Measurements from ENCODE around the gene PROZ. TPM values are rescaled to one million over a fixed set of nuclear protein-coding genes. Genes with fewer than 3 reads are reported as not detected.

The PROZ gene
- polyA plus RNA-seq, 1 of the 3 experiments (the other 2 are of a cell fraction): not detected

DNA sequence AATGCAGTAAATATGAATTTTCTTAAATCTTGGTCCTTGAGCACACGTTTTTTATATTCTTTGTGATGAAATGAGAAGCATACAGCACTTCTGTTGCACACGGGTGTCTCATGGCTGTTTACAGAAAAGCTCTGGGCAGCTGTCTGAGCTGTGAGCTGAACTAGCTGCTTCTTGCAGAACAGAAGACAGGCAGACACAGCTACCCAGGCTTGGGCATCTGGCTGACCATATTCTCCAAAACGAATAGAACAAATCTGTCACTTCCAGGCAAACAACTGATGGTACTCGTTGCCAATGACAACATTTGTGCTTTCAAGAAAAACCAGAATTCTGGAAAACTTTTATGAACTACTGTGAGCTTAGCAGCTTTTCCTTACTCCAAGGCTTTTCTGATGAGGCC, 33.8 kb downstream of the PROZ start:
- H3K9me3 ChIP-seq: no peaks in the 10 kb centered on the region
- ChIA-PET CTCF (interaction anchor here (0.9 kb wide), 1 partner anchor 201 kb away, joined by 3 read pairs; no protein-coding TSS in a partner anchor), POLR2A (no interaction called here)
- no peak overlapping the region for H3K4me2 ChIP-seq
- no peak overlapping the region for H3K27ac ChIP-seq (ENCODE audit: low read depth in 2 of 2, low read length in 1 of 2)
- no peaks in the 10 kb centered on the region for H3K27me3 ChIP-seq (ENCODE audit: insufficient read depth)
- peaks cover 0 to 7% of the 10 kb centered on the region in 2 experiments; a peak in 2 of 4 replicates for H3K4me1 ChIP-seq (ENCODE audit: control insufficient read depth in 1 of 2, insufficient read depth in 2 of 2, low read depth in 1 of 2, low read length in 1 of 2)
- peaks cover 50 to 79% of the 10 kb centered on the region in 2 experiments for H3K36me3 ChIP-seq (replicated peaks in 1 of 2; ENCODE audit: control insufficient read depth in 1 of 2, insufficient read depth in 2 of 2, low read length in 1 of 2)
- no peak overlapping the region for H3K9ac ChIP-seq
- H4K20me1 ChIP-seq (ENCODE audit: insufficient read depth): no peaks in the 10 kb centered on the region
- 83% methylated on average over 4 of the region's 4 CpGs for WGBS (ENCODE audit: low lambda C conversion rate)
- DNase-seq: no peak
- TF ChIP-seq EZH2phosphoT487 (IDR thresholded peaks at IDR 0.05; ENCODE audit: borderline replicate concordance, low read depth): no peak
- TF ChIP-seq, protein P1, sequence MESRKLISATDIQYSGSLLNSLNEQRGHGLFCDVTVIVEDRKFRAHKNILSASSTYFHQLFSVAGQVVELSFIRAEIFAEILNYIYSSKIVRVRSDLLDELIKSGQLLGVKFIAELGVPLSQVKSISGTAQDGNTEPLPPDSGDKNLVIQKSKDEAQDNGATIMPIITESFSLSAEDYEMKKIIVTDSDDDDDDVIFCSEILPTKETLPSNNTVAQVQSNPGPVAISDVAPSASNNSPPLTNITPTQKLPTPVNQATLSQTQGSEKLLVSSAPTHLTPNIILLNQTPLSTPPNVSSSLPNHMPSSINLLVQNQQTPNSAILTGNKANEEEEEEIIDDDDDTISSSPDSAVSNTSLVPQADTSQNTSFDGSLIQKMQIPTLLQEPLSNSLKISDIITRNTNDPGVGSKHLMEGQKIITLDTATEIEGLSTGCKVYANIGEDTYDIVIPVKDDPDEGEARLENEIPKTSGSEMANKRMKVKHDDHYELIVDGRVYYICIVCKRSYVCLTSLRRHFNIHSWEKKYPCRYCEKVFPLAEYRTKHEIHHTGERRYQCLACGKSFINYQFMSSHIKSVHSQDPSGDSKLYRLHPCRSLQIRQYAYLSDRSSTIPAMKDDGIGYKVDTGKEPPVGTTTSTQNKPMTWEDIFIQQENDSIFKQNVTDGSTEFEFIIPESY (IDR thresholded peaks at IDR 0.05; ENCODE audit: borderline replicate concordance, low read depth): no peak
- TF ChIP-seq, protein P2, sequence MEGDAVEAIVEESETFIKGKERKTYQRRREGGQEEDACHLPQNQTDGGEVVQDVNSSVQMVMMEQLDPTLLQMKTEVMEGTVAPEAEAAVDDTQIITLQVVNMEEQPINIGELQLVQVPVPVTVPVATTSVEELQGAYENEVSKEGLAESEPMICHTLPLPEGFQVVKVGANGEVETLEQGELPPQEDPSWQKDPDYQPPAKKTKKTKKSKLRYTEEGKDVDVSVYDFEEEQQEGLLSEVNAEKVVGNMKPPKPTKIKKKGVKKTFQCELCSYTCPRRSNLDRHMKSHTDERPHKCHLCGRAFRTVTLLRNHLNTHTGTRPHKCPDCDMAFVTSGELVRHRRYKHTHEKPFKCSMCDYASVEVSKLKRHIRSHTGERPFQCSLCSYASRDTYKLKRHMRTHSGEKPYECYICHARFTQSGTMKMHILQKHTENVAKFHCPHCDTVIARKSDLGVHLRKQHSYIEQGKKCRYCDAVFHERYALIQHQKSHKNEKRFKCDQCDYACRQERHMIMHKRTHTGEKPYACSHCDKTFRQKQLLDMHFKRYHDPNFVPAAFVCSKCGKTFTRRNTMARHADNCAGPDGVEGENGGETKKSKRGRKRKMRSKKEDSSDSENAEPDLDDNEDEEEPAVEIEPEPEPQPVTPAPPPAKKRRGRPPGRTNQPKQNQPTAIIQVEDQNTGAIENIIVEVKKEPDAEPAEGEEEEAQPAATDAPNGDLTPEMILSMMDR (IDR thresholded peaks at IDR 0.05): no peak
- TF ChIP-seq SIN3A (IDR thresholded peaks at IDR 0.05; ENCODE audit: borderline replicate concordance, low read depth, low read length): no peak
- no peak for TF ChIP-seq YY1 (IDR thresholded peaks at IDR 0.05; ENCODE audit: low read depth)
- no peak for TF ChIP-seq RCOR1 (IDR thresholded peaks at IDR 0.05; ENCODE audit: low read length)
- no peak for TF ChIP-seq MEF2A (IDR thresholded peaks at IDR 0.05; ENCODE audit: borderline replicate concordance, low read depth)
- TF ChIP-seq MXI1 (IDR thresholded peaks at IDR 0.05; ENCODE audit: low read depth, low read length): no peak
- no peak overlapping the region for H3K4me3 ChIP-seq (ENCODE audit: low read depth in 2 of 2, low read length in 1 of 2)
- H3K79me2 ChIP-seq (ENCODE audit: insufficient read depth): peaks cover under 1% of the 10 kb centered on the region
- no peaks in the 10 kb centered on the region for H3K9me2 ChIP-seq
- H2AFZ ChIP-seq (ENCODE audit: low read depth): no peak overlapping the region
- H3F3A ChIP-seq (replicated peaks; ENCODE audit: insufficient read depth): peaks cover 16% of the 10 kb centered on the region

DNA sequence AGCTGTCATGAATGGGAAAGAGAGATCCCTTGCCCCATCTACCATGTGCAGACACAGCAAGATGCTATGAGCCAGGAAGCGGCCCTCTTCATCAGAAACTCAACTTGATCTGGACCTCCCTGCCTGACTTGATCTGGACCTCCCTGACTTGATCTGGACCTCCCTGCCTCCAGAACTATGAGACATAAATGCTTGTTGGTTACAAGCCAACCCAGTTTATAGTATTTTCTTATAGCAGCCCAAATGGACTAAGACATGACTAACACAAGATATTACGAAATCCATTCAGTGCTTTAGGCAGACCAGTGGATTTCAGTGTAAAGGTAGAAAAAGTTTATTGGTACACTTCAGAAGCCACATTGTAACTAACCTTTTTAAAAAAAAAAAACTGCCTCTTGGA, 34.5 kb downstream of the PROZ start:
- TF ChIP-seq NFIC (IDR thresholded peaks at IDR 0.05; ENCODE audit: borderline replicate concordance) (no peak), TEAD4 (IDR thresholded peaks at IDR 0.05; ENCODE audit: borderline replicate concordance, insufficient read depth) (no peak), NRF1 (IDR thresholded peaks at IDR 0.05; ENCODE audit: low read depth, low read length) (no peak), POLR2AphosphoS5 (IDR thresholded peaks at IDR 0.05; ENCODE audit: low read depth, low read length) (no peak), TCF12 (IDR thresholded peaks at IDR 0.05) (no peak), ELF1 (IDR thresholded peaks at IDR 0.05) (no peak), GABPA (IDR thresholded peaks at IDR 0.05; ENCODE audit: low read depth) (no peak), JUND (IDR thresholded peaks at IDR 0.05) (no peak), MEF2A (IDR thresholded peaks at IDR 0.05; ENCODE audit: borderline replicate concordance, low read depth) (no peak), SIN3A (IDR thresholded peaks at IDR 0.05; ENCODE audit: borderline replicate concordance, low read depth, low read length) (no peak)
- TF ChIP-seq, protein P3, sequence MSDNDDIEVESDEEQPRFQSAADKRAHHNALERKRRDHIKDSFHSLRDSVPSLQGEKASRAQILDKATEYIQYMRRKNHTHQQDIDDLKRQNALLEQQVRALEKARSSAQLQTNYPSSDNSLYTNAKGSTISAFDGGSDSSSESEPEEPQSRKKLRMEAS (IDR thresholded peaks at IDR 0.05; ENCODE audit: low read depth): no peak
- TF ChIP-seq, protein P4, sequence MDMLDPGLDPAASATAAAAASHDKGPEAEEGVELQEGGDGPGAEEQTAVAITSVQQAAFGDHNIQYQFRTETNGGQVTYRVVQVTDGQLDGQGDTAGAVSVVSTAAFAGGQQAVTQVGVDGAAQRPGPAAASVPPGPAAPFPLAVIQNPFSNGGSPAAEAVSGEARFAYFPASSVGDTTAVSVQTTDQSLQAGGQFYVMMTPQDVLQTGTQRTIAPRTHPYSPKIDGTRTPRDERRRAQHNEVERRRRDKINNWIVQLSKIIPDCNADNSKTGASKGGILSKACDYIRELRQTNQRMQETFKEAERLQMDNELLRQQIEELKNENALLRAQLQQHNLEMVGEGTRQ (IDR thresholded peaks at IDR 0.05; ENCODE audit: borderline replicate concordance, low read depth, low read length): no peak
- TF ChIP-seq, protein P2 (IDR thresholded peaks at IDR 0.05): no peak
- TF ChIP-seq, protein P5, sequence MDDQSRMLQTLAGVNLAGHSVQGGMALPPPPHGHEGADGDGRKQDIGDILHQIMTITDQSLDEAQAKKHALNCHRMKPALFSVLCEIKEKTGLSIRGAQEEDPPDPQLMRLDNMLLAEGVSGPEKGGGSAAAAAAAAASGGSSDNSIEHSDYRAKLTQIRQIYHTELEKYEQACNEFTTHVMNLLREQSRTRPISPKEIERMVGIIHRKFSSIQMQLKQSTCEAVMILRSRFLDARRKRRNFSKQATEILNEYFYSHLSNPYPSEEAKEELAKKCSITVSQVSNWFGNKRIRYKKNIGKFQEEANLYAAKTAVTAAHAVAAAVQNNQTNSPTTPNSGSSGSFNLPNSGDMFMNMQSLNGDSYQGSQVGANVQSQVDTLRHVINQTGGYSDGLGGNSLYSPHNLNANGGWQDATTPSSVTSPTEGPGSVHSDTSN (IDR thresholded peaks at IDR 0.05): no peak
- Histone ChIP-seq H3K27ac (ENCODE audit: low read depth in 2 of 2, low read length in 1 of 2) (no peak overlapping the region), H3F3A (replicated peaks; ENCODE audit: insufficient read depth) (peaks cover 11% of the 10 kb centered on the region), H3K27me3 (ENCODE audit: insufficient read depth) (no peaks in the 10 kb centered on the region), H2AFZ (ENCODE audit: low read depth) (no peak overlapping the region), H3K4me3 (ENCODE audit: low read depth in 2 of 2, low read length in 1 of 2) (no peak overlapping the region), H3K9me3 (no peaks in the 10 kb centered on the region), H3K36me3 (replicated peaks in 1 of 2; ENCODE audit: control insufficient read depth in 1 of 2, insufficient read depth in 2 of 2, low read length in 1 of 2) (peaks cover 56 to 82% of the 10 kb centered on the region in 2 experiments), H3K4me1 (ENCODE audit: control insufficient read depth in 1 of 2, insufficient read depth in 2 of 2, low read depth in 1 of 2, low read length in 1 of 2) (peaks cover 0 to 2% of the 10 kb centered on the region in 2 experiments; a peak in 2 of 4 replicates), H4K20me1 (ENCODE audit: insufficient read depth) (no peaks in the 10 kb centered on the region), H3K4me2 (no peak overlapping the region), H3K79me2 (ENCODE audit: insufficient read depth) (peaks cover 6% of the 10 kb centered on the region), H3K9me2 (no peaks in the 10 kb centered on the region), H3K9ac (no peak overlapping the region)
- 92% methylated on average over 2 of the region's 2 CpGs for WGBS (ENCODE audit: low lambda C conversion rate)
- POLR2A ChIA-PET: no interaction called here
- no peak for DNase-seq
- CTCF ChIA-PET: interaction anchor here (0.9 kb wide), 1 partner anchor 201 kb away, joined by 3 read pairs; no protein-coding TSS in a partner anchor

Measured in SK-N-SH (cell line).